H9 (cell line): Measurements from ENCODE around the gene DUS2. TPM values are rescaled to one million over a fixed set of nuclear protein-coding genes. Genes with fewer than 3 reads are reported as not detected.

Source experiments
- DNase-seq: peaks from one replicate; pipeline ENCODE4 v3.0.0-alpha.2; 2017
- H2AFZ ChIP-seq: one replicate; pipeline ENCODE4 v1.6.1; 2013; ENCODE audit warnings: mild to moderate bottlenecking, low read length, control low read depth, moderate library complexity
- H2AK5ac ChIP-seq: 2 replicates; pipeline ENCODE4 v1.6.1; 2013; ENCODE audit warnings: low read length, control low read depth, mixed read lengths; ENCODE audit not compliant: insufficient read length
- H2BK120ac ChIP-seq: one replicate; pipeline ENCODE4 v1.6.1; 2013; ENCODE audit warnings: low read depth, mild to moderate bottlenecking, low read length, control low read depth, inconsistent platforms; ENCODE audit not compliant: poor library complexity, severe bottlenecking
- H2BK12ac ChIP-seq: 2 replicates; pipeline ENCODE4 v1.6.1; 2013; ENCODE audit warnings: low read length, control low read depth, mixed read lengths, low read depth; ENCODE audit not compliant: insufficient read length
- H2BK15ac ChIP-seq: 2 replicates; pipeline ENCODE4 v1.6.1; 2013; ENCODE audit warnings: low read depth, low read length, control low read depth
- H2BK20ac ChIP-seq: one replicate; pipeline ENCODE4 v1.6.1; 2013; ENCODE audit warnings: low read depth, mild to moderate bottlenecking, low read length, control low read depth, inconsistent platforms; ENCODE audit not compliant: poor library complexity, severe bottlenecking
- H2BK5ac ChIP-seq: 2 replicates; pipeline ENCODE4 v1.6.1; 2013; ENCODE audit warnings: low read length, control low read depth, mixed read lengths; ENCODE audit not compliant: insufficient read length
- H3K14ac ChIP-seq: 2 replicates; pipeline ENCODE4 v1.6.1; 2013; ENCODE audit warnings: low read length, control low read depth; ENCODE audit not compliant: insufficient read depth
- H3K18ac ChIP-seq: 2 replicates; pipeline ENCODE4 v1.6.1; 2013; ENCODE audit warnings: low read depth, mild to moderate bottlenecking, mixed read lengths, low read length, control low read depth; ENCODE audit not compliant: insufficient read length
- H3K23ac ChIP-seq: 2 replicates; pipeline ENCODE4 v1.6.1; 2013; ENCODE audit warnings: low read length, control low read depth, mixed read lengths, low read depth; ENCODE audit not compliant: insufficient read length
- H3K23me2 ChIP-seq: 2 replicates; pipeline ENCODE4 v1.6.1; 2013; ENCODE audit warnings: low read depth, mild to moderate bottlenecking, mixed read lengths, low read length, control low read depth; ENCODE audit not compliant: insufficient read length, poor library complexity, severe bottlenecking
- H3K27ac ChIP-seq: 2 replicates; pipeline ENCODE4 v1.5.1; 2013; ENCODE audit warnings: low read length, control low read depth, mixed read lengths, low read depth; ENCODE audit not compliant: insufficient read length
- H3K27me3 ChIP-seq: 2 replicates; pipeline ENCODE4 v1.6.1; 2013; ENCODE audit warnings: low read length, control low read depth, inconsistent platforms; ENCODE audit not compliant: insufficient read depth
- H3K4ac ChIP-seq: 2 replicates; pipeline ENCODE4 v1.6.1; 2013; ENCODE audit warnings: low read depth, mild to moderate bottlenecking, control low read depth, inconsistent platforms, low read length, moderate library complexity
- H3K4me1 ChIP-seq: 2 replicates; pipeline ENCODE4 v1.6.1; 2013; ENCODE audit warnings: low read length, control low read depth, inconsistent platforms; ENCODE audit not compliant: insufficient read depth
- H3K4me2 ChIP-seq: 2 replicates; pipeline ENCODE4 v1.6.1; 2013; ENCODE audit warnings: low read length, control low read depth, mixed read lengths; ENCODE audit not compliant: insufficient read length, insufficient read depth
- H3K56ac ChIP-seq: 2 replicates; pipeline ENCODE4 v1.6.1; 2013; ENCODE audit warnings: low read depth, mild to moderate bottlenecking, mixed read lengths, low read length, control low read depth; ENCODE audit not compliant: insufficient read length
- H3K79me1 ChIP-seq: 2 replicates; pipeline ENCODE4 v1.6.1; 2013; ENCODE audit warnings: low read depth, mild to moderate bottlenecking, moderate library complexity, low read length, control low read depth, inconsistent platforms; ENCODE audit not compliant: insufficient read depth, poor library complexity, severe bottlenecking
- H3K79me2 ChIP-seq: 2 replicates; pipeline ENCODE4 v1.6.1; 2013; ENCODE audit warnings: low read length, control low read depth, inconsistent platforms; ENCODE audit not compliant: insufficient read depth
- H3K9ac ChIP-seq: 2 replicates; pipeline ENCODE4 v1.6.1; 2013; ENCODE audit warnings: low read length, control low read depth, mixed read lengths; ENCODE audit not compliant: insufficient read length; ENCODE audit errors: extremely low read depth
- H3K9me3 ChIP-seq: one replicate; pipeline ENCODE4 v1.6.1; 2013; ENCODE audit warnings: low read depth, low read length, inconsistent platforms; ENCODE audit not compliant: control insufficient read depth
- H3T11ph ChIP-seq: one replicate; pipeline ENCODE4 v1.6.1; 2013; ENCODE audit warnings: mild to moderate bottlenecking, low read length, control low read depth, inconsistent platforms
- H4K20me1 ChIP-seq: one replicate; pipeline ENCODE4 v1.6.1; 2013; ENCODE audit not compliant: control insufficient read depth, insufficient read length, insufficient read depth
- H4K5ac ChIP-seq: 2 replicates; pipeline ENCODE4 v1.6.1; 2013; ENCODE audit warnings: low read depth, mild to moderate bottlenecking, mixed read lengths, low read length, control low read depth; ENCODE audit not compliant: insufficient read length
- H4K8ac ChIP-seq: replicated peaks from 2 replicates; pipeline ENCODE4 v1.6.1; 2013; ENCODE audit warnings: low read length, control low read depth, mixed read lengths, low read depth; ENCODE audit not compliant: insufficient read length
- H4K91ac ChIP-seq: 2 replicates; pipeline ENCODE4 v1.6.1; 2013; ENCODE audit warnings: low read depth, mild to moderate bottlenecking, moderate library complexity, mixed read lengths, low read length, control low read depth; ENCODE audit not compliant: insufficient read length
- H3K27ac Mint-ChIP-seq, 3 experiments: 2 replicates in 2 of 3; 3 replicates in 1 of 3; pipeline ENCODE4 v1.8.0; 2020 to 2021; ENCODE audit warnings: mixed read lengths in 3 of 3, mild to moderate bottlenecking in 1 of 3, moderate library complexity in 1 of 3
- H3K27me3 Mint-ChIP-seq: 2 replicates; pipeline ENCODE4 v1.8.0; 2021; ENCODE audit warnings: low read depth, mild to moderate bottlenecking, moderate library complexity, mixed read lengths
- H3K36me3 Mint-ChIP-seq, 3 experiments: 2 replicates in 2 of 3; 3 replicates in 1 of 3; pipeline ENCODE4 v1.8.0; 2020 to 2021; ENCODE audit warnings: low read depth in 3 of 3, mixed read lengths in 3 of 3; ENCODE audit not compliant: insufficient read depth in 1 of 3
- H3K4me1 Mint-ChIP-seq, 2 experiments: 2 replicates each; pipeline ENCODE4 v1.8.0; 2020; ENCODE audit warnings: mixed read lengths in 2 of 2
- H3K4me3 Mint-ChIP-seq, 2 experiments: 2 replicates in 1 of 2; 3 replicates in 1 of 2; pipeline ENCODE4 v1.8.0; 2020 to 2021; ENCODE audit warnings: mild to moderate bottlenecking in 2 of 2, mixed read lengths in 2 of 2, moderate library complexity in 1 of 2
- H3K9me3 Mint-ChIP-seq, 2 experiments: 2 replicates in 1 of 2; 3 replicates in 1 of 2; pipeline ENCODE4 v1.8.0; 2020; ENCODE audit warnings: mild to moderate bottlenecking in 2 of 2, mixed read lengths in 2 of 2, moderate library complexity in 1 of 2
- whole genome bisulfite sequencing: extraction: QIAGEN DNeasy Blood & Tissue Kit; methylation state at CpG from one replicate; pipeline ENCODE4 v1.1.7; 2013; ENCODE audit warnings: missing lambda C conversion rate, low lambda C conversion rate, mixed read lengths; ENCODE audit not compliant: insufficient read length; ENCODE audit errors: extremely low coverage; 5-methylcytosine and 5-hydroxymethylcytosine counted together
- total RNA-seq: library from RNA; stranded (reverse); gene quantifications from 2 replicates; pipeline ENCODE4 v1.2.1, GENCODE V29; 2021
- TF ChIP-seq, protein P1 (sequence below): fragments of 200-600 bp; sonication (generic); conservative IDR thresholded peaks from 3 replicates; pipeline ENCODE4 v1.8.0; 2021; ENCODE audit warnings: antibody characterized with exemption, mild to moderate bottlenecking

Gene DUS2
- total RNA-seq, 1 experiment from 2014 or later, result 28.5 TPM

DNA sequence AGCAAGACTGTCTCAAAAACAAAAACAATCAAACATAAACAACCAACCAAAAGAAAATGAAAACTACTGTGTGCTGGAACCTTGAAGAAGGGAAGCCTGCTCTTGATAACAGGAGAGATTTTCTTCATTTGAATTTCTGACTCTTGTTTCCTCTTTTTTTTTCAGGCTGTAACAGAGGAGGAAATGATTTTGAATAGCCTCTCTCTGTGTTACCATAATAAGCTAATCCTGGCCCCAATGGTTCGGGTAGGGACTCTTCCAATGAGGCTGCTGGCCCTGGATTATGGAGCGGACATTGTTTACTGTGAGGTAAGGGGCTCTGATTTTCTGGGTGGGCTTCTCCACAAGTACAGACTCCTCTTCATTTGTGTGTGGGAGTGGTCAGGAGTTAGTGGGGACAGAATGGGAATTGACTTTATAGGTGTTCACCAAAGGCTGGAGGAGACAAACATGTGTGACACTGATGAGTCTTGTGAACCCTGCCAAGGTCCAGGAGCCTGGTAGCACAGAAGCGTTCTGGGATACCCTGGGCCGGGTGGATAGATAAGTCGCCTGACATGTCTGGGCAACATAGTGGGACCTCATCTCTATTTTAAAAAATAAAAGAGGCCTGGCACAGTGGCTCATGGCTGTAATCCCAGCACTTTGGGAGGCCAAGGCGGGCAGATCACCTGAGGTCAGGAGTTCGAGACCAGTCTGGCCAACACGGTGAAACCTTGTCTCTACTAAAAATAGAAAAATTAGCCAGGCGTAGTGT is 14.9 kb downstream of the DUS2 start:
- Histone ChIP-seq H2BK15ac (no peak overlapping the region), H4K5ac (no peak overlapping the region), H3K79me2 (no peaks in the 10 kb centered on the region), H4K91ac (no peak overlapping the region), H3K9me3 (no peaks in the 10 kb centered on the region), H4K8ac (no peak overlapping the region), H2AK5ac (no peak overlapping the region), H3K9ac (no peak overlapping the region), H3K23me2 (no peaks in the 10 kb centered on the region), H3K27ac (no peak overlapping the region), H3K79me1 (no peaks in the 10 kb centered on the region), H2BK120ac (no peak overlapping the region), H3K4ac (no peak overlapping the region), H2BK5ac (no peak overlapping the region), H3K27me3 (no peaks in the 10 kb centered on the region), H3K56ac (no peak overlapping the region), H3K14ac (no peak overlapping the region), H2AFZ (no peak overlapping the region), H3K23ac (no peak overlapping the region), H3K18ac (no peak overlapping the region), H2BK20ac (no peak overlapping the region), H3K4me1 (no peaks in the 10 kb centered on the region), H3T11ph (no peak overlapping the region), H3K4me2 (no peak overlapping the region), H2BK12ac (no peak overlapping the region), H4K20me1 (no peaks in the 10 kb centered on the region)
- Mint-ChIP-seq H3K4me1 (peaks cover 2 to 3% of the 10 kb centered on the region in 2 experiments; a peak in 2 of 4 replicates), H3K4me3 (no peak overlapping the region; a peak in 1 of 5 replicates), H3K36me3 (peaks cover 7 to 20% (median 15%) of the 10 kb centered on the region in 3 experiments; a peak in 6 of 7 replicates), H3K27ac (peak overlapping the region in 2 of 3 experiments; percentile 25 to 88; a peak in 3 of 7 replicates), H3K9me3 (no peaks in the 10 kb centered on the region), H3K27me3 (no peaks in the 10 kb centered on the region)
- no peak for DNase-seq
- WGBS, result no CpG with 5 or more reads among the region's 9 CpGs
- TF ChIP-seq, protein P1, sequence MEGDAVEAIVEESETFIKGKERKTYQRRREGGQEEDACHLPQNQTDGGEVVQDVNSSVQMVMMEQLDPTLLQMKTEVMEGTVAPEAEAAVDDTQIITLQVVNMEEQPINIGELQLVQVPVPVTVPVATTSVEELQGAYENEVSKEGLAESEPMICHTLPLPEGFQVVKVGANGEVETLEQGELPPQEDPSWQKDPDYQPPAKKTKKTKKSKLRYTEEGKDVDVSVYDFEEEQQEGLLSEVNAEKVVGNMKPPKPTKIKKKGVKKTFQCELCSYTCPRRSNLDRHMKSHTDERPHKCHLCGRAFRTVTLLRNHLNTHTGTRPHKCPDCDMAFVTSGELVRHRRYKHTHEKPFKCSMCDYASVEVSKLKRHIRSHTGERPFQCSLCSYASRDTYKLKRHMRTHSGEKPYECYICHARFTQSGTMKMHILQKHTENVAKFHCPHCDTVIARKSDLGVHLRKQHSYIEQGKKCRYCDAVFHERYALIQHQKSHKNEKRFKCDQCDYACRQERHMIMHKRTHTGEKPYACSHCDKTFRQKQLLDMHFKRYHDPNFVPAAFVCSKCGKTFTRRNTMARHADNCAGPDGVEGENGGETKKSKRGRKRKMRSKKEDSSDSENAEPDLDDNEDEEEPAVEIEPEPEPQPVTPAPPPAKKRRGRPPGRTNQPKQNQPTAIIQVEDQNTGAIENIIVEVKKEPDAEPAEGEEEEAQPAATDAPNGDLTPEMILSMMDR, result no peak
